Astrocyte (in vitro differentiated cells and primary cell): ENCODE data around the gene IGF1R. TPM values are rescaled to one million over a fixed set of nuclear protein-coding genes. Genes with fewer than 3 reads are reported as not detected.
"Not testable (repeated sequence)": the region's sequence is repeated elsewhere in the genome, so short reads cannot be mapped to it uniquely, and the experiment has no call there.

Experiments used
- DNase-seq: peaks from one replicate; pipeline ENCODE4 v3.0.0-alpha.2; 2010; ENCODE audit warnings: low read depth
- FAIRE-seq: peaks from 2 replicates; lab custom pipeline; 2011; peaks lifted over from hg19 to GRCh38; lab: Jason Lieb, UNC
- H2AFZ ChIP-seq: 2 replicates; pipeline ENCODE4 v1.6.0; 2012; ENCODE audit warnings: low read depth, low read length, inconsistent platforms
- H3K27ac ChIP-seq: 2 replicates; pipeline ENCODE4 v1.5.1; 2011; ENCODE audit warnings: low read depth, low read length, inconsistent platforms
- H3K27me3 ChIP-seq: 2 replicates; pipeline ENCODE4 v1.6.0; 2011; ENCODE audit warnings: low read length, inconsistent platforms; ENCODE audit not compliant: insufficient read depth
- H3K36me3 ChIP-seq: 2 replicates; pipeline ENCODE4 v1.5.1; 2011; ENCODE audit warnings: low read length, inconsistent platforms; ENCODE audit not compliant: insufficient read depth
- H3K4me1 ChIP-seq: 2 replicates; pipeline ENCODE4 v1.5.1; 2011; ENCODE audit warnings: low read length, inconsistent platforms; ENCODE audit not compliant: insufficient read depth
- H3K4me2 ChIP-seq: 2 replicates; pipeline ENCODE4 v1.6.0; 2012; ENCODE audit warnings: low read length, inconsistent platforms
- H3K4me3 ChIP-seq: 2 replicates; pipeline ENCODE4 v1.5.1; 2011; ENCODE audit warnings: low read depth, mild to moderate bottlenecking, low read length, inconsistent platforms; ENCODE audit not compliant: insufficient read depth
- H3K79me2 ChIP-seq: 2 replicates; pipeline ENCODE4 v1.6.0; 2012; ENCODE audit warnings: mild to moderate bottlenecking, low read length, inconsistent platforms; ENCODE audit not compliant: insufficient read depth
- H3K9ac ChIP-seq: 2 replicates; pipeline ENCODE4 v1.6.0; 2012; ENCODE audit warnings: mild to moderate bottlenecking, low read length, inconsistent platforms
- H3K9me3 ChIP-seq: 2 replicates; pipeline ENCODE4 v1.5.1; 2012; ENCODE audit warnings: low read depth, mild to moderate bottlenecking, low read length, inconsistent platforms; ENCODE audit not compliant: insufficient read depth
- H4K20me1 ChIP-seq: 2 replicates; pipeline ENCODE4 v1.6.0; 2012; ENCODE audit warnings: low read length, inconsistent platforms; ENCODE audit not compliant: insufficient read depth
- H3K27ac Mint-ChIP-seq: one replicate; pipeline ENCODE4 v1.8.0; 2021; ENCODE audit warnings: mild to moderate bottlenecking, mixed read lengths; ENCODE audit not compliant: unreplicated experiment
- H3K27me3 Mint-ChIP-seq: one replicate; pipeline ENCODE4 v1.8.0; 2021; ENCODE audit warnings: low read depth, mixed read lengths; ENCODE audit not compliant: unreplicated experiment
- H3K36me3 Mint-ChIP-seq: one replicate; pipeline ENCODE4 v1.8.0; 2021; ENCODE audit warnings: low read depth, mixed read lengths; ENCODE audit not compliant: unreplicated experiment
- H3K4me1 Mint-ChIP-seq: one replicate; pipeline ENCODE4 v1.8.0; 2021; ENCODE audit warnings: low read depth, mixed read lengths; ENCODE audit not compliant: unreplicated experiment
- H3K4me3 Mint-ChIP-seq: one replicate; pipeline ENCODE4 v1.8.0; 2021; ENCODE audit warnings: mild to moderate bottlenecking, moderate library complexity, mixed read lengths; ENCODE audit not compliant: unreplicated experiment
- H3K9me3 Mint-ChIP-seq: one replicate; pipeline ENCODE4 v1.8.0; 2021; ENCODE audit warnings: mild to moderate bottlenecking, mixed read lengths; ENCODE audit not compliant: unreplicated experiment
- CTCF ChIP-seq: IDR thresholded peaks from 2 replicates; pipeline ENCODE4 v1.5.1; 2011; ENCODE audit warnings: low read depth, mild to moderate bottlenecking, inconsistent platforms, low read length, moderate library complexity; ENCODE audit not compliant: insufficient read depth
- EZH2 ChIP-seq: IDR thresholded peaks from 2 replicates; pipeline ENCODE4 v1.6.1; 2012; ENCODE audit warnings: mild to moderate bottlenecking, low read length, inconsistent platforms; ENCODE audit not compliant: insufficient read depth
- total RNA-seq: library from RNA; stranded (reverse); gene quantifications from 2 replicates; pipeline ENCODE4 v1.2.1, GENCODE V29; 2021

IGF1R gene
- total RNA-seq, 1 donor from 2014 or later: 270 TPM

- peaks cover 2% of the 10 kb centered on the region for H3K4me1 Mint-ChIP-seq
- no peak overlapping the region for H3K4me3 Mint-ChIP-seq
- no peak overlapping the region for H3K27ac Mint-ChIP-seq
- TF ChIP-seq CTCF (no peak), EZH2 (no peak)
- Histone ChIP-seq H3K27ac (no peak overlapping the region), H3K4me1 (no peaks in the 10 kb centered on the region), H4K20me1 (no peaks in the 10 kb centered on the region), H3K9ac (no peak overlapping the region), H3K4me2 (no peak overlapping the region), H3K27me3 (peaks cover 6% of the 10 kb centered on the region), H3K36me3 (no peaks in the 10 kb centered on the region), H3K79me2 (no peaks in the 10 kb centered on the region), H3K4me3 (no peak overlapping the region), H2AFZ (no peak overlapping the region), H3K9me3 (no peaks in the 10 kb centered on the region)
- H3K9me3 Mint-ChIP-seq: peaks cover 6% of the 10 kb centered on the region
- peaks cover 3% of the 10 kb centered on the region for H3K36me3 Mint-ChIP-seq
- FAIRE-seq (no peak), DNase-seq (no peak)
- H3K27me3 Mint-ChIP-seq: peaks cover 12% of the 10 kb centered on the region
Observed at GRCh38 chr15:99002226-99002625, 353.9 kb downstream of the IGF1R start.

- not testable (repeated sequence) for H4K20me1 ChIP-seq, H3K9me3 ChIP-seq, H3K36me3 ChIP-seq, H3K4me2 ChIP-seq, H2AFZ ChIP-seq, H3K9ac ChIP-seq, DNase-seq, FAIRE-seq, H3K4me1 Mint-ChIP-seq, H3K27ac Mint-ChIP-seq, H3K4me3 Mint-ChIP-seq, H3K79me2 ChIP-seq, H3K27me3 ChIP-seq, H3K36me3 Mint-ChIP-seq, H3K4me3 ChIP-seq, H3K4me1 ChIP-seq, H3K9me3 Mint-ChIP-seq, H3K27ac ChIP-seq
- peaks cover 11% of the 10 kb centered on the region for H3K27me3 Mint-ChIP-seq
Observed at GRCh38 chr15:99003317-99003716, 355.0 kb downstream of the IGF1R start.

- not testable (repeated sequence) for H3K4me1 Mint-ChIP-seq, H3K27me3 ChIP-seq, H3K4me1 ChIP-seq, H3K4me3 ChIP-seq, H3K4me3 Mint-ChIP-seq, H3K9me3 ChIP-seq, H3K27ac Mint-ChIP-seq, H4K20me1 ChIP-seq, H3K79me2 ChIP-seq, FAIRE-seq, H2AFZ ChIP-seq, DNase-seq, H3K36me3 ChIP-seq, H3K9me3 Mint-ChIP-seq, H3K27ac ChIP-seq, H3K36me3 Mint-ChIP-seq, H3K9ac ChIP-seq
- peak overlapping the region; percentile 36 for H3K4me2 ChIP-seq
- peaks cover 11% of the 10 kb centered on the region for H3K27me3 Mint-ChIP-seq
Observed at GRCh38 chr15:99004998-99005974, 356.9 kb downstream of the IGF1R start.
